H1 (cell line): ENCODE results near the gene RASL10B. TPM values are rescaled to one million over a fixed set of nuclear protein-coding genes. Genes with fewer than 3 reads are reported as not detected.

Source experiments
- CTCF ChIA-PET: fragments of 300-600 bp; sonication (Branson Sonifier 250); formaldehyde crosslinking; loops from one replicate; lab custom pipeline; 2021; ENCODE audit not compliant: partially characterized antibody; lab: Charles Lee
- POLR2A ChIA-PET: fragments of 300-600 bp; sonication (Branson Sonifier 250); formaldehyde crosslinking; loops from one replicate; lab custom pipeline; 2021; ENCODE audit warnings: inconsistent platforms; ENCODE audit not compliant: partially characterized antibody; lab: Charles Lee
- DNase-seq, 2 experiments: peaks; one replicate each; pipeline versions ENCODE4 v3.0.0 to v3.0.0-alpha.2; 2010 to 2022; ENCODE audit warnings: low spot score in 2 of 2, low read depth in 1 of 2, mixed read lengths in 1 of 2
- FAIRE-seq: peaks from 2 replicates; lab custom pipeline; 2011; peaks lifted over from hg19 to GRCh38; lab: Jason Lieb, UNC
- H2AFZ ChIP-seq: 2 replicates; pipeline ENCODE4 v1.8.1; 2012; ENCODE audit warnings: low read length, inconsistent platforms
- H2AK5ac ChIP-seq: 2 replicates; pipeline ENCODE4 v1.6.1; 2013; ENCODE audit warnings: low read depth, low read length
- H2BK120ac ChIP-seq: replicated peaks from 2 replicates; pipeline ENCODE3; 2013; ENCODE audit warnings: low read depth, low read length, inconsistent platforms
- H2BK12ac ChIP-seq: 2 replicates; pipeline ENCODE4 v1.6.1; 2013; ENCODE audit warnings: low read depth, low read length
- H2BK15ac ChIP-seq: 2 replicates; pipeline ENCODE4 v1.6.1; 2013; ENCODE audit warnings: low read length
- H2BK20ac ChIP-seq: 2 replicates; pipeline ENCODE4 v1.6.1; 2013; ENCODE audit warnings: low read length
- H2BK5ac ChIP-seq: 2 replicates; pipeline ENCODE4 v1.6.1; 2013; ENCODE audit warnings: low read depth, low read length
- H3K14ac ChIP-seq: 2 replicates; pipeline ENCODE4 v1.6.1; 2013; ENCODE audit warnings: inconsistent platforms; ENCODE audit not compliant: insufficient read length
- H3K18ac ChIP-seq: 2 replicates; pipeline ENCODE4 v1.6.1; 2013; ENCODE audit warnings: low read length; ENCODE audit errors: extremely low read depth
- H3K23ac ChIP-seq: 2 replicates; pipeline ENCODE4 v1.6.1; 2013; ENCODE audit warnings: inconsistent platforms; ENCODE audit not compliant: insufficient read length
- H3K23me2 ChIP-seq: 2 replicates; pipeline ENCODE4 v1.6.1; 2013; ENCODE audit warnings: low read depth, low read length
- H3K27ac ChIP-seq: 2 replicates; pipeline ENCODE4 v1.6.1; 2011; ENCODE audit warnings: low read depth, low read length, inconsistent platforms
- H3K27me3 ChIP-seq, 4 experiments: replicated peaks in 1 of 4; 1 replicate in 1 of 4; 2 replicates in 3 of 4; pipeline versions ENCODE4 v1.6.1 to v1.8.1; 2011 to 2013; ENCODE audit warnings: low read length in 3 of 4, mild to moderate bottlenecking in 3 of 4, inconsistent platforms in 2 of 4, mixed read lengths in 2 of 4, moderate library complexity in 1 of 4; ENCODE audit not compliant: control insufficient read depth in 3 of 4, insufficient read depth in 3 of 4; ENCODE audit errors: extremely low read depth in 1 of 4
- H3K36me3 ChIP-seq, 4 experiments: 2 replicates each; pipeline versions ENCODE4 v1.6.1 to v1.8.1; 2011 to 2013; ENCODE audit warnings: mild to moderate bottlenecking in 4 of 4, low read length in 3 of 4, moderate library complexity in 2 of 4, control low read depth in 1 of 4, inconsistent platforms in 1 of 4; ENCODE audit not compliant: insufficient read depth in 4 of 4, control insufficient read depth in 2 of 4
- H3K4ac ChIP-seq: replicated peaks from 2 replicates; pipeline ENCODE3; 2013; ENCODE audit warnings: low read length, low read depth, mixed read lengths, inconsistent platforms; ENCODE audit not compliant: insufficient read length
- H3K4me1 ChIP-seq, 4 experiments: replicated peaks in 1 of 4; 1 replicate in 1 of 4; 2 replicates in 3 of 4; pipeline versions ENCODE4 v1.6.1 to v1.8.1; 2011 to 2013; ENCODE audit warnings: low read length in 3 of 4, inconsistent platforms in 2 of 4, mixed read lengths in 1 of 4; ENCODE audit not compliant: insufficient read depth in 4 of 4, control insufficient read depth in 3 of 4
- H3K4me2 ChIP-seq, 2 experiments: 2 replicates each; pipeline versions ENCODE4 v1.6.1 to v1.8.1; 2011 to 2013; ENCODE audit warnings: low read depth in 2 of 2, low read length in 2 of 2, control low read depth in 1 of 2, inconsistent platforms in 1 of 2, mild to moderate bottlenecking in 1 of 2; ENCODE audit not compliant: insufficient read depth in 1 of 2
- H3K4me3 ChIP-seq, 4 experiments: fragments of 200-600, 300-600 bp in 1 of 4; sonication (generic), shearing (Covaris generic), sonication (Bioruptor Twin) in 1 of 4; 2 replicates each; pipeline versions ENCODE4 v1.5.1 to v1.8.1; 2011 to 2016; ENCODE audit warnings: low read length in 4 of 4, low read depth in 3 of 4, control low read depth in 2 of 4, inconsistent platforms in 2 of 4, mild to moderate bottlenecking in 2 of 4, mixed read lengths in 1 of 4, moderate library complexity in 1 of 4; ENCODE audit not compliant: insufficient read depth in 2 of 4; ENCODE audit errors: extremely low read depth in 1 of 4
- H3K56ac ChIP-seq: replicated peaks from 2 replicates; pipeline ENCODE3; 2013; ENCODE audit warnings: low read depth, mild to moderate bottlenecking, mixed read lengths, low read length, inconsistent platforms; ENCODE audit not compliant: insufficient read length
- H3K79me1 ChIP-seq: 2 replicates; pipeline ENCODE4 v1.6.1; 2013; ENCODE audit warnings: low read depth, low read length, control low read depth
- H3K79me2 ChIP-seq, 2 experiments: 2 replicates each; pipeline versions ENCODE4 v1.6.1 to v1.8.1; 2012 to 2013; ENCODE audit warnings: low read length in 2 of 2, mild to moderate bottlenecking in 2 of 2, inconsistent platforms in 1 of 2; ENCODE audit not compliant: insufficient read depth in 2 of 2, control insufficient read depth in 1 of 2
- H3K9ac ChIP-seq, 4 experiments: replicated peaks in 1 of 4; 1 replicate in 1 of 4; 2 replicates in 3 of 4; pipeline versions ENCODE4 v1.6.1 to v1.8.1; 2011 to 2013; ENCODE audit warnings: low read depth in 3 of 4, low read length in 3 of 4, control low read depth in 2 of 4, mild to moderate bottlenecking in 2 of 4, moderate library complexity in 2 of 4, inconsistent platforms in 1 of 4; ENCODE audit errors: extremely low read depth in 1 of 4
- H3K9me3 ChIP-seq, 2 experiments: 2 replicates each; pipeline versions ENCODE4 v1.6.1 to v1.8.1; 2012 to 2013; ENCODE audit warnings: mild to moderate bottlenecking in 2 of 2, moderate library complexity in 2 of 2, control low read depth in 1 of 2, inconsistent platforms in 1 of 2, low read depth in 1 of 2, low read length in 1 of 2, mixed read lengths in 1 of 2; ENCODE audit not compliant: insufficient read depth in 2 of 2
- H4K20me1 ChIP-seq, 2 experiments: replicated peaks in 1 of 2; 2 replicates each; pipeline versions ENCODE3 to v1.8.1; 2011 to 2013; ENCODE audit warnings: inconsistent platforms in 2 of 2, low read length in 2 of 2, mild to moderate bottlenecking in 1 of 2; ENCODE audit not compliant: insufficient read depth in 2 of 2, control insufficient read depth in 1 of 2
- H4K5ac ChIP-seq: 2 replicates; pipeline ENCODE4 v1.6.1; 2013; ENCODE audit warnings: low read length, low read depth, mixed read lengths, inconsistent platforms; ENCODE audit not compliant: insufficient read length
- H4K8ac ChIP-seq: 2 replicates; pipeline ENCODE4 v1.8.0; 2013; ENCODE audit warnings: mild to moderate bottlenecking, moderate library complexity, low read length, inconsistent platforms; ENCODE audit not compliant: insufficient read depth; ENCODE audit errors: extremely low read depth
- H4K91ac ChIP-seq: replicated peaks from 2 replicates; pipeline ENCODE3; 2013; ENCODE audit warnings: low read length, mixed read lengths, inconsistent platforms; ENCODE audit not compliant: insufficient read length
- ATF2 ChIP-seq: IDR thresholded peaks from 2 replicates; pipeline ENCODE4 v1.6.1; 2012; ENCODE audit warnings: low read length, inconsistent platforms
- BRCA1 ChIP-seq: IDR thresholded peaks from 2 replicates; pipeline ENCODE4 v1.6.1; 2012; ENCODE audit warnings: low read depth, low read length, improper control_type of control experiment
- CHD1 ChIP-seq: IDR thresholded peaks from 2 replicates; pipeline ENCODE4 v1.6.1; 2012; ENCODE audit warnings: low read depth, low read length, improper control_type of control experiment
- NANOG ChIP-seq: IDR thresholded peaks from 2 replicates; pipeline ENCODE4 v1.6.1; 2011; ENCODE audit warnings: low read length, low read depth, mild to moderate bottlenecking, inconsistent platforms; ENCODE audit not compliant: insufficient read depth, poor library complexity, severe bottlenecking
- TCF12 ChIP-seq: IDR thresholded peaks from 2 replicates; pipeline ENCODE4 v1.6.1; 2011; ENCODE audit warnings: low read depth, mild to moderate bottlenecking, low read length
- USF2 ChIP-seq: IDR thresholded peaks from 2 replicates; pipeline ENCODE4 v1.6.1; 2011; ENCODE audit warnings: low read length, improper control_type of control experiment
- WGBS, 2 experiments: shearing (Covaris generic) in 1 of 2; methylation state at CpG; one replicate each; pipeline versions ENCODE4 v1.1.6 to v1.1.7; 2013 to 2015; ENCODE audit warnings: low lambda C conversion rate in 2 of 2, mixed read lengths in 2 of 2, inconsistent platforms in 1 of 2, low coverage in 1 of 2, missing lambda C conversion rate in 1 of 2; ENCODE audit not compliant: insufficient replicate concordance in 2 of 2, insufficient coverage in 1 of 2, insufficient read length in 1 of 2; ENCODE audit errors: extremely low coverage in 1 of 2, missing lambda C conversion rate in 1 of 2; 5-methylcytosine and 5-hydroxymethylcytosine counted together
- polyA plus RNA-seq, 7 experiments: library from polyadenylated mRNA; depleted of rRNA in 3 of 7; stranded (reverse) in 5 of 7; unstranded in 2 of 7; fragments of >200 nt in 5 of 7; fragments of 200-250 nt in 2 of 7; gene quantifications; 1 replicate in 5 of 7; 2 replicates in 1 of 7; 4 replicates in 1 of 7; pipeline versions ENCODE4 v1.2.1 to v1.2.3, GENCODE V29; 2011 to 2013; ENCODE audit warnings: missing spikeins in 2 of 7, mixed read lengths in 2 of 7
- total RNA-seq: library from RNA; stranded (reverse); fragmentation: NEBNext Ultra II Directional; extraction: Animal tissue kit (Norgen Biotek cat#: 25700); gene quantifications from 2 replicates; pipeline ENCODE4 v1.2.1, GENCODE V29; 2021

Gene RASL10B
- total and polyA plus RNA-seq, 2 of the 8 experiments (the other 6 are each of a cell fraction or from before 2014, with no cell fraction given): 17.5 to 22.8 TPM

DNA sequence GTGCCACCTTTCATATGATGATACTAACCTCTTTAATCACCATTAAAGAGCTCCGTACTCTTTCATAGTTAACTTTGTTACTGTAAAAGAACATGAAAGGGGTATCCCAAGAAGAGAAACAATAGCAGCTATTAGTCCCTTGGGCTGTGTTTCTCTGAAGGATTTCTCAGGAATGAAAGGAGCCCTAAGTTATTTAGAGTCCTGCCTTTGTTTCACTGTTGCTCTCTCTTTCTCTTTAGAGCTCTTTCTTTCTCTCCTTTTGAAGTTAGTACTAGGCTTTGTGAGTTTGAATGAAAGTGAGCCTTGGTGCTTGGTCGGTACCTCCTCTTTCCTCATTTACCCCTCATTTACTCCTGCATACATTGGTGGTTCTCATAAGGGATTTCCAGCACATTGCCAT lies 20.5 kb upstream of the RASL10B start:
- no peaks in the 10 kb centered on the region for H3K79me1 ChIP-seq
- H3K4me1 ChIP-seq: no peaks in the 10 kb centered on the region
- ChIA-PET POLR2A (interaction anchor here (1.2 kb wide), 1 partner anchor 11 kb away, joined by 4 read pairs; no protein-coding TSS in a partner anchor), CTCF (interaction anchor here (0.7 to 1.2 kb wide), 4 partner anchors 15 to 82 kb away, joined by 3 to 5 read pairs (median 4); no protein-coding TSS in a partner anchor)
- H3K23me2 ChIP-seq: no peaks in the 10 kb centered on the region
- H3K9me3 ChIP-seq: no peaks in the 10 kb centered on the region
- no peak overlapping the region for H3K56ac ChIP-seq
- H3K14ac ChIP-seq: no peak overlapping the region
- H2AK5ac ChIP-seq: no peak overlapping the region
- no peaks in the 10 kb centered on the region for H3K27me3 ChIP-seq
- H2AFZ ChIP-seq: no peak overlapping the region
- H3K79me2 ChIP-seq: no peaks in the 10 kb centered on the region
- H2BK12ac ChIP-seq: no peak overlapping the region
- H3K36me3 ChIP-seq: peaks cover 0 to 27% (median 9%) of the 10 kb centered on the region in 4 experiments; a peak in 6 of 8 replicates
- H3K4me2 ChIP-seq: no peak overlapping the region
- H2BK20ac ChIP-seq: no peak overlapping the region
- no peak overlapping the region for H2BK5ac ChIP-seq
- H3K27ac ChIP-seq: no peak overlapping the region
- WGBS, 2 experiments: 91% methylated on average over 2 of the region's 2 CpGs; no CpG with 5 or more reads in 1 of the 2 experiments
- no peak overlapping the region for H4K5ac ChIP-seq
- DNase-seq (no peak), FAIRE-seq (no peak)
- peaks cover 0 to 2% of the 10 kb centered on the region in 2 experiments for H4K20me1 ChIP-seq
- no peak overlapping the region for H2BK15ac ChIP-seq
- H3K4me3 ChIP-seq: no peak overlapping the region
- H3K9ac ChIP-seq: no peak overlapping the region
- H3K23ac ChIP-seq: no peak overlapping the region
- no peak overlapping the region for H4K91ac ChIP-seq
- H2BK120ac ChIP-seq: no peak overlapping the region
- H3K4ac ChIP-seq: no peak overlapping the region
- H3K18ac ChIP-seq: no peak overlapping the region
- H4K8ac ChIP-seq: no peak overlapping the region
- no peak for TF ChIP-seq USF2
- TF ChIP-seq ATF2: no peak
- TF ChIP-seq BRCA1: no peak
- TF ChIP-seq TCF12: no peak
- no peak for TF ChIP-seq NANOG
- no peak for TF ChIP-seq CHD1
